ENCODE data around the gene AVPR2. TPM values are rescaled to one million over a fixed set of nuclear protein-coding genes. Genes with fewer than 3 reads are reported as not detected.

Gene AVPR2
- total and polyA plus RNA-seq, 4 donors, result 0.05 TPM; not detected in 3

DNA sequence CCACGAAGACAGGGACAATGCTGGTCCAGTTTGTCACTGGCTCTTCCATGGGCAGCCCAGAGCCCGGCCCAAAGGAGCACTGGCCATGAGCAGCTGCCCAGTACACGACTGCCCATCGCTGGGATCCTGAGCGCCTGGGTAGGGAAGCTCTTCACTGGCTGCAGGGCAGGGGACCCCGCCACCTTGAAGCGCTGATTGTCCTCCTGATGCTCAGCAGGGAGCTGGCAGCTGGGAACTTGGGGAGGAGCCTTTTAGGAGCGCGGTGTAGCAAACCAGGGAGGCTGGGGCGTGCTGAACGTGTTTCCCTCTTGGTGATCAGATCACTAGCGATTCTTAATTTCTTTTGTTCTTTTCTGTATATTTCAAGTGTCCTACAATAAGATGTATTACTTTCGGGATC lies 20.3 kb upstream of the AVPR2 start (continued):
- TF ChIP-seq, protein P1, sequence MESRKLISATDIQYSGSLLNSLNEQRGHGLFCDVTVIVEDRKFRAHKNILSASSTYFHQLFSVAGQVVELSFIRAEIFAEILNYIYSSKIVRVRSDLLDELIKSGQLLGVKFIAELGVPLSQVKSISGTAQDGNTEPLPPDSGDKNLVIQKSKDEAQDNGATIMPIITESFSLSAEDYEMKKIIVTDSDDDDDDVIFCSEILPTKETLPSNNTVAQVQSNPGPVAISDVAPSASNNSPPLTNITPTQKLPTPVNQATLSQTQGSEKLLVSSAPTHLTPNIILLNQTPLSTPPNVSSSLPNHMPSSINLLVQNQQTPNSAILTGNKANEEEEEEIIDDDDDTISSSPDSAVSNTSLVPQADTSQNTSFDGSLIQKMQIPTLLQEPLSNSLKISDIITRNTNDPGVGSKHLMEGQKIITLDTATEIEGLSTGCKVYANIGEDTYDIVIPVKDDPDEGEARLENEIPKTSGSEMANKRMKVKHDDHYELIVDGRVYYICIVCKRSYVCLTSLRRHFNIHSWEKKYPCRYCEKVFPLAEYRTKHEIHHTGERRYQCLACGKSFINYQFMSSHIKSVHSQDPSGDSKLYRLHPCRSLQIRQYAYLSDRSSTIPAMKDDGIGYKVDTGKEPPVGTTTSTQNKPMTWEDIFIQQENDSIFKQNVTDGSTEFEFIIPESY (IDR thresholded peaks at IDR 0.05), result no peak
- TF ChIP-seq HNF4A (conservative IDR thresholded peaks at IDR 0.05) (no peak), RAD21 (IDR thresholded peaks at IDR 0.05) (no peak), GABPA (IDR thresholded peaks at IDR 0.05 in 1 of 2, conservative IDR thresholded peaks at IDR 0.05 in 1 of 2) (no peak)

GRCh38 chrX:153884590-153884989 lies 19.9 kb upstream of the AVPR2 start:
- no peak overlapping the region for H3K27ac ChIP-seq (ENCODE audit: low read depth in 1 of 2, low read length in 2 of 2)
- no peaks in the 10 kb centered on the region for H3K9me3 ChIP-seq (ENCODE audit: control insufficient read depth in 4 of 4, low read length in 3 of 4)
- no peak for DNase-seq (ENCODE audit: low spot score)
- H3K9ac ChIP-seq (ENCODE audit: low read depth in 1 of 2, low read length in 2 of 2), result no peak overlapping the region
- H3K4me3 ChIP-seq (ENCODE audit: low read depth in 1 of 3, low read length in 3 of 3), result no peak overlapping the region
- peaks cover 0 to 5% (median 0%) of the 10 kb centered on the region in 4 donors for H3K27me3 ChIP-seq (ENCODE audit: control insufficient read depth in 4 of 4, insufficient read depth in 4 of 4, low read length in 3 of 4)
- H3K4me1 ChIP-seq (ENCODE audit: control insufficient read depth in 4 of 4, insufficient read depth in 4 of 4, low read length in 3 of 4), result peaks cover 0 to 2% (median 0%) of the 10 kb centered on the region in 4 donors
- H3K36me3 ChIP-seq (ENCODE audit: control insufficient read depth in 4 of 4, insufficient read depth in 3 of 4, low read depth in 1 of 4, low read length in 3 of 4), result no peaks in the 10 kb centered on the region
- 50% methylated on average over 6 of the region's 6 CpGs for WGBS
- TF ChIP-seq, protein P1 (IDR thresholded peaks at IDR 0.05), result no peak
- TF ChIP-seq NR2F2 (IDR thresholded peaks at IDR 0.05), result no peak
- TF ChIP-seq REST (IDR thresholded peaks at IDR 0.05), result no peak
- TF ChIP-seq FOXA1 (IDR thresholded peaks at IDR 0.05), result no peak
- TF ChIP-seq RXRA (IDR thresholded peaks at IDR 0.05), result no peak
- no peak for TF ChIP-seq SP1 (IDR thresholded peaks at IDR 0.05)
- TF ChIP-seq, protein P2, sequence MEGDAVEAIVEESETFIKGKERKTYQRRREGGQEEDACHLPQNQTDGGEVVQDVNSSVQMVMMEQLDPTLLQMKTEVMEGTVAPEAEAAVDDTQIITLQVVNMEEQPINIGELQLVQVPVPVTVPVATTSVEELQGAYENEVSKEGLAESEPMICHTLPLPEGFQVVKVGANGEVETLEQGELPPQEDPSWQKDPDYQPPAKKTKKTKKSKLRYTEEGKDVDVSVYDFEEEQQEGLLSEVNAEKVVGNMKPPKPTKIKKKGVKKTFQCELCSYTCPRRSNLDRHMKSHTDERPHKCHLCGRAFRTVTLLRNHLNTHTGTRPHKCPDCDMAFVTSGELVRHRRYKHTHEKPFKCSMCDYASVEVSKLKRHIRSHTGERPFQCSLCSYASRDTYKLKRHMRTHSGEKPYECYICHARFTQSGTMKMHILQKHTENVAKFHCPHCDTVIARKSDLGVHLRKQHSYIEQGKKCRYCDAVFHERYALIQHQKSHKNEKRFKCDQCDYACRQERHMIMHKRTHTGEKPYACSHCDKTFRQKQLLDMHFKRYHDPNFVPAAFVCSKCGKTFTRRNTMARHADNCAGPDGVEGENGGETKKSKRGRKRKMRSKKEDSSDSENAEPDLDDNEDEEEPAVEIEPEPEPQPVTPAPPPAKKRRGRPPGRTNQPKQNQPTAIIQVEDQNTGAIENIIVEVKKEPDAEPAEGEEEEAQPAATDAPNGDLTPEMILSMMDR (IDR thresholded peaks at IDR 0.05; ENCODE audit: low read depth, low read length, missing input control), result no peak
- no peak for TF ChIP-seq HNF4A (conservative IDR thresholded peaks at IDR 0.05)
- TF ChIP-seq, protein P3, sequence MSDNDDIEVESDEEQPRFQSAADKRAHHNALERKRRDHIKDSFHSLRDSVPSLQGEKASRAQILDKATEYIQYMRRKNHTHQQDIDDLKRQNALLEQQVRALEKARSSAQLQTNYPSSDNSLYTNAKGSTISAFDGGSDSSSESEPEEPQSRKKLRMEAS (IDR thresholded peaks at IDR 0.05), result no peak
- TF ChIP-seq, protein P4, sequence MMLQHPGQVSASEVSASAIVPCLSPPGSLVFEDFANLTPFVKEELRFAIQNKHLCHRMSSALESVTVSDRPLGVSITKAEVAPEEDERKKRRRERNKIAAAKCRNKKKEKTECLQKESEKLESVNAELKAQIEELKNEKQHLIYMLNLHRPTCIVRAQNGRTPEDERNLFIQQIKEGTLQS (IDR thresholded peaks at IDR 0.05), result no peak
- no peak for TF ChIP-seq GABPA (IDR thresholded peaks at IDR 0.05 in 1 of 2, conservative IDR thresholded peaks at IDR 0.05 in 1 of 2)
- no peak for TF ChIP-seq YY1 (IDR thresholded peaks at IDR 0.05)
- no peak for TF ChIP-seq EGR1 (IDR thresholded peaks at IDR 0.05; ENCODE audit: low read depth in 2 of 2)
- TF ChIP-seq FOXA2 (IDR thresholded peaks at IDR 0.05), result no peak
